Muscle layer of colon (tissue), 2 donors: Measurements from ENCODE around the gene EAF2.

Experiments
- H3K27ac ChIP-seq: one replicate; pipeline ENCODE4 v1.7.0; 2013; ENCODE audit warnings: low read depth, mild to moderate bottlenecking, low read length, moderate library complexity
- H3K27me3 ChIP-seq, 2 donors: one replicate each; pipeline ENCODE4 v1.7.0; 2013; ENCODE audit warnings: low read length in 2 of 2, mild to moderate bottlenecking in 2 of 2; ENCODE audit not compliant: insufficient read depth in 2 of 2, control insufficient read depth in 1 of 2
- H3K36me3 ChIP-seq: one replicate; pipeline ENCODE4 v1.7.0; 2013; ENCODE audit warnings: mild to moderate bottlenecking, low read length; ENCODE audit not compliant: insufficient read depth
- H3K4me1 ChIP-seq: one replicate; pipeline ENCODE4 v1.7.0; 2013; ENCODE audit warnings: mild to moderate bottlenecking, low read length; ENCODE audit not compliant: insufficient read depth
- H3K4me3 ChIP-seq, 2 donors: one replicate each; pipeline ENCODE4 v1.7.0; 2013; ENCODE audit warnings: low read length in 2 of 2, low read depth in 1 of 2, mild to moderate bottlenecking in 1 of 2, moderate library complexity in 1 of 2
- H3K9ac ChIP-seq: one replicate; pipeline ENCODE4 v1.7.0; 2013; ENCODE audit warnings: low read length
- H3K9me3 ChIP-seq: one replicate; pipeline ENCODE4 v1.7.0; 2013; ENCODE audit warnings: mild to moderate bottlenecking, low read length
- donor health status: abdominal sarcoma.
- donor health status: Adenocarcinoma of cecum.

EAF2 gene

GRCh38 chr3:121863801-121864200 lies 28.8 kb downstream of the EAF2 start:
- Histone ChIP-seq H3K27me3 (no peaks in the 10 kb centered on the region), H3K9me3 (no peaks in the 10 kb centered on the region), H3K27ac (no peak overlapping the region), H3K4me3 (no peak overlapping the region), H3K36me3 (no peaks in the 10 kb centered on the region), H3K9ac (no peak overlapping the region), H3K4me1 (no peaks in the 10 kb centered on the region)

GRCh38 chr3:121869736-121870135 lies 34.7 kb downstream of the EAF2 start:
- Histone ChIP-seq H3K4me1 (no peaks in the 10 kb centered on the region), H3K9ac (no peak overlapping the region), H3K9me3 (no peaks in the 10 kb centered on the region), H3K36me3 (no peaks in the 10 kb centered on the region), H3K4me3 (no peak overlapping the region), H3K27me3 (no peaks in the 10 kb centered on the region), H3K27ac (no peak overlapping the region)

DNA sequence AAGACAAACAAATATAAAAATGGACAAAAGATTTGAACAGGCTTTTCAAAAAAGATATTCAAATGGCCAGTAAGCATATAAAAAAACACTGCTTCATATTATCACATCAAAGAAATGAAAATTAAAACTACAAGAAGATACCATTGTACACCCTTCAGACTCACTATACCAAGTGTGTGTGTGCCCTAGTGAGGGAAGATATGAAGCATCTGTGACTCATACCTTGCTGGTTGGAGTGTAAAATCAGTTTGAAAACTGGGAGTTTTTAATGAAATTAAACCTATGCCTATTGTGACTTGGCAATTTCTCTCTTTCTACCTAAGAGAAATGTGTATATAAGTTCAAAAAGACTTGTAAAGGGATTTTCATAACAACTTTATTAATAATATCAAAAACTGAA lies 35.7 kb downstream of the EAF2 start:
- Histone ChIP-seq H3K36me3 (no peaks in the 10 kb centered on the region), H3K27me3 (no peaks in the 10 kb centered on the region), H3K4me3 (no peak overlapping the region), H3K4me1 (no peaks in the 10 kb centered on the region), H3K9ac (no peak overlapping the region), H3K9me3 (no peaks in the 10 kb centered on the region), H3K27ac (no peak overlapping the region)

- H3K36me3 ChIP-seq, result no peaks in the 10 kb centered on the region
- H3K9me3 ChIP-seq, result no peaks in the 10 kb centered on the region
- H3K9ac ChIP-seq, result no peak overlapping the region
- no peak overlapping the region for H3K27ac ChIP-seq
- no peak overlapping the region for H3K4me3 ChIP-seq
- H3K4me1 ChIP-seq, result no peaks in the 10 kb centered on the region
- H3K27me3 ChIP-seq, result no peaks in the 10 kb centered on the region
Measured at GRCh38 chr3:121871430-121871829, 36.4 kb downstream of the EAF2 start.

GRCh38 chr3:121878411-121878810 lies 43.4 kb downstream of the EAF2 start:
- no peak overlapping the region for H3K9ac ChIP-seq
- H3K27ac ChIP-seq, result no peak overlapping the region
- no peaks in the 10 kb centered on the region for H3K27me3 ChIP-seq
- H3K9me3 ChIP-seq, result no peaks in the 10 kb centered on the region
- no peak overlapping the region for H3K4me3 ChIP-seq
- H3K36me3 ChIP-seq, result no peaks in the 10 kb centered on the region
- H3K4me1 ChIP-seq, result no peaks in the 10 kb centered on the region

DNA sequence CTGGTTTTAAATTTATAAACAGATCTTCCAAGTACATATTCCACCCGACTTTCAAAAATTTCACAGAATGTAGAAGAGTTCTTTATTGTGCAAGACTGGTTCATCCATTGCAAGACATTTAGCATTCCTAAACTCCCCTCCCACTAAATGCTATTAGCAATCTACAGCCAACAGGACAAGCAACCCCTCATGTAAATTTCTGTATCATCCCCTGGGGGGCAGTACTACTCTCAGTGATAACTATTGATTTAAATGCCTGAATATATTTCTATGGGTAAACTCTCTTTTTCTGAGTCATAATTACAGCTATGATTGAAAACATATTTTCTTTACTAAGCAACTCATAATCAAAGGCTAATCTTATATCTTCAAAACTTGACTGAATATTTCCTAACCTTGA lies 48.5 kb downstream of the EAF2 start:
- Histone ChIP-seq H3K27ac (no peak overlapping the region), H3K27me3 (no peaks in the 10 kb centered on the region), H3K4me1 (no peaks in the 10 kb centered on the region), H3K9ac (no peak overlapping the region), H3K36me3 (no peaks in the 10 kb centered on the region), H3K9me3 (no peaks in the 10 kb centered on the region), H3K4me3 (no peak overlapping the region)

DNA sequence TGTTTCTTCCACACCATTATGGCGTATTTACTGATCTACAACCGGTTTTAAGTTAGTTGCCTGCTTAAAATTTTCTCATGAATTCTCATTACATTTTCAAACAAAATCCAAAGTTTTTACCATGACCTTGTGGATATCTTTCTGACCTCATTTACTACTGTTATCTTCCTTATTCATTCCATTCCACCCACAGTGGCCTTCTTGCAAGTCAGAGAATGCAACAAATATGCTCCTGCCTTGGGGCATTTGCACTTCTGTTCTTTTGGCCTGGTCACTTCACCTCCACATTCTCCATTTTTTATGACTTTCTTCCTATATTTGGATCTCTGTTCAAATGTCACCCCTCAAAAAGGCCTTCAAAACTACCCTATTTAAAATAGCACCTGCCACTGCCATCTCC lies 50.4 kb downstream of the EAF2 start:
- Histone ChIP-seq H3K27ac (no peak overlapping the region), H3K4me3 (no peak overlapping the region), H3K36me3 (no peaks in the 10 kb centered on the region), H3K4me1 (no peaks in the 10 kb centered on the region), H3K9ac (no peak overlapping the region), H3K9me3 (no peaks in the 10 kb centered on the region), H3K27me3 (no peaks in the 10 kb centered on the region)

DNA sequence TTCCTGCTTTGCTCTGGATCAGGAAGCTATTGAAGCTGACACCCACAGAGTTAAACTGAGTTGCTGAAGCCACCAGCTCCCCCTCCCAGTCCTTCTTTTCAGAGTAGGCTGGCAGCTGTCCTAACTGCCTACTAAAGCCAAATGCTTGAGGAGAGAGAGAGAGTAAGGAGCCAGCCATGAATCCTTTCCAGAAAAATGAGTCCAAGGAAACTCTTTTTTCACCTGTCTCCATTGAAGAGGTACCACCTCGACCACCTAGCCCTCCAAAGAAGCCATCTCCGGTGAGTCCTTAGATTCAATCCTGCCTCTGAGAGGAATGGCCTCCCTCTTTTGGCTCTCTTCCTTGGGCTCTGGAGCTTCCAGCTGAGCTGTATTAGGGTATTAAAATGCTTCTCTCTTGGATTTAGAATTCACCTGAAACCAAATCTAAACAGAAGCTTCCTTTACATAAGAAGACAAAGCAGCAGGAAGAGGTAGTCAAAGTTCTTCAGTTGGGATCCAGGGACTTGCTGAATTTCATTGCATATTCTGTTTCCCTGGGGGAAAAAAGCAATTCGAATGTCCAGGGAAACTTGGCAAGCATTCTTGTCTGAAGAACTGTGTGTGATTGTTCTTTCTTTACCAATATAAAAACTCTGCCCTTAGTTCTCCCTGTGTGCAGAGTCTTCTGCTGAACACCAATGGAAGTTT lies 59.4 kb downstream of the EAF2 start, which contains the start of gene SLC15A2:
SLC15A2 (plus strand) TSS at position 101 of the 690 bp plus-strand sequence; CDS start at position 177, 76 bp downstream.
- peak within 1 kb of the TSS; percentile 9 for H3K9ac ChIP-seq
- H3K4me3 ChIP-seq, result peak within 1 kb of the TSS in 1 of 2 donors; percentile 26
- no peak within 1 kb of the TSS for H3K27ac ChIP-seq
- no peaks in the 10 kb centered on the region for H3K9me3 ChIP-seq
- no peaks in the 10 kb centered on the region for H3K36me3 ChIP-seq
- no peaks in the 10 kb centered on the region for H3K27me3 ChIP-seq
- peaks cover 4% of the 10 kb centered on the region for H3K4me1 ChIP-seq

DNA sequence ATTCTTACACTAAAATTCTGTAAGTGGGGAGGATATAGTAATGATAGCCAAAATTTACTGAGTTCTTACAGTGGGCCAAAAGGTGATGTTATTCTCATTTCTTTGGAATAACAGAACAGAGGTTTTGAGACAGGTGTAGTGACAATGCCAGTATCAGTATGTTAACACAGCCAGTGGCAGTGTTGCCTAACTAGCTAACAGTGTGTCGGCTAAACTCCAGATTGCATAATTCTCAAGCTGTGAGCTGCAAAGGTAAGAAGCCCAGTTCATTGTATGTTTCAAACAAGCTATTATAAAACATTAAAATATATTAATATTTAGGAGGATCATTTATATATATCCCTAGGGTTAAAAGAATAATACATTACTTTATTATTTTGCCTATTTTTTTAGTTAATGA lies 60.1 kb downstream of the EAF2 start:
- Histone ChIP-seq H3K4me3 (no peak overlapping the region), H3K27ac (no peak overlapping the region), H3K36me3 (no peaks in the 10 kb centered on the region), H3K9me3 (no peaks in the 10 kb centered on the region), H3K27me3 (no peaks in the 10 kb centered on the region), H3K4me1 (peaks cover 4% of the 10 kb centered on the region), H3K9ac (no peak overlapping the region)

- H3K9me3 ChIP-seq, result no peaks in the 10 kb centered on the region
- no peak overlapping the region for H3K9ac ChIP-seq
- H3K4me3 ChIP-seq, result no peak overlapping the region
- peaks cover 4% of the 10 kb centered on the region for H3K4me1 ChIP-seq
- H3K36me3 ChIP-seq, result no peaks in the 10 kb centered on the region
- H3K27ac ChIP-seq, result no peak overlapping the region
- no peaks in the 10 kb centered on the region for H3K27me3 ChIP-seq
Measured at GRCh38 chr3:121895736-121896135, 60.7 kb downstream of the EAF2 start.

- no peak overlapping the region for H3K9ac ChIP-seq
- H3K27ac ChIP-seq, result no peak overlapping the region
- no peaks in the 10 kb centered on the region for H3K9me3 ChIP-seq
- no peaks in the 10 kb centered on the region for H3K27me3 ChIP-seq
- H3K4me1 ChIP-seq, result peaks cover 4% of the 10 kb centered on the region
- H3K4me3 ChIP-seq, result no peak overlapping the region
- no peaks in the 10 kb centered on the region for H3K36me3 ChIP-seq
Measured at GRCh38 chr3:121896823-121897222, 61.8 kb downstream of the EAF2 start.

GRCh38 chr3:121897296-121897695 lies 62.3 kb downstream of the EAF2 start:
- H3K27me3 ChIP-seq, result no peaks in the 10 kb centered on the region
- H3K4me1 ChIP-seq, result peaks cover 4% of the 10 kb centered on the region
- no peaks in the 10 kb centered on the region for H3K36me3 ChIP-seq
- H3K4me3 ChIP-seq, result no peak overlapping the region
- no peak overlapping the region for H3K9ac ChIP-seq
- no peaks in the 10 kb centered on the region for H3K9me3 ChIP-seq
- H3K27ac ChIP-seq, result no peak overlapping the region
